NCI-H2227 treated with DMSO at 0.1 percent for 48 hours (cell line): Measurements from ENCODE around the gene ANKRD33.
"Not testable (repeated sequence)": the region's sequence is repeated elsewhere in the genome, so short reads cannot be mapped to it uniquely, and the experiment has no call there.

Experiments used
- DNase-seq: peaks from one replicate; lab custom pipeline; 2025; lab: John Stamatoyannopoulos, UW

Gene ANKRD33

GRCh38 chr12:51883295-51883694, 4.6 kb upstream of the ANKRD33 start:
- DNase-seq = no peak

GRCh38 chr12:51883998-51884675, 3.8 kb upstream of the ANKRD33 start:
- no peak for DNase-seq

- no peak for DNase-seq
Observed at GRCh38 chr12:51884676-51885229, 3.1 kb upstream of the ANKRD33 start.

- DNase-seq = not testable (repeated sequence)
Observed at GRCh38 chr12:51885294-51886020, 2.4 kb upstream of the ANKRD33 start.

GRCh38 chr12:51886021-51886710, 1.7 kb upstream of the ANKRD33 start:
- DNase-seq = no peak

GRCh38 chr12:51888316-51889215, 663 bp downstream of the ANKRD33 start:
- DNase-seq = no peak

- DNase-seq = no peak
Observed at GRCh38 chr12:51889216-51890132, 1.6 kb downstream of the ANKRD33 start.

GRCh38 chr12:51890133-51890464, 2.2 kb downstream of the ANKRD33 start:
- DNase-seq = no peak

- DNase-seq = no peak
Observed at GRCh38 chr12:51890511-51891171, 2.7 kb downstream of the ANKRD33 start.

GRCh38 chr12:51891843-51892242, 3.9 kb downstream of the ANKRD33 start:
- DNase-seq = no peak

GRCh38 chr12:51893786-51894185, 5.9 kb downstream of the ANKRD33 start:
- DNase-seq = no peak

- no peak for DNase-seq
Observed at GRCh38 chr12:51895378-51896135, 7.7 kb downstream of the ANKRD33 start.

- DNase-seq = no peak
Observed at GRCh38 chr12:51896236-51896635, 8.3 kb downstream of the ANKRD33 start.

GRCh38 chr12:51897181-51897580, 9.3 kb downstream of the ANKRD33 start:
- no peak for DNase-seq

- DNase-seq = no peak
Observed at GRCh38 chr12:51898506-51898905, 10.6 kb downstream of the ANKRD33 start.

- no peak for DNase-seq
Observed at GRCh38 chr12:51898937-51899336, 11.0 kb downstream of the ANKRD33 start.

- no peak for DNase-seq
Observed at GRCh38 chr12:51900323-51900889, 12.5 kb downstream of the ANKRD33 start.

- DNase-seq = no peak
Observed at GRCh38 chr12:51901121-51901817, 13.4 kb downstream of the ANKRD33 start.
